Keratinocyte (primary cell): ENCODE results near the gene CTTN.

Experiments
- EZH2 ChIP-seq: IDR thresholded peaks from one replicate; pipeline ENCODE4 v1.6.1; 2012; ENCODE audit warnings: inconsistent platforms, mild to moderate bottlenecking, low read length, moderate library complexity
- TF ChIP-seq, protein P1 (sequence below), 3 experiments: IDR thresholded peaks in 1 of 3; conservative IDR thresholded peaks in 1 of 3; optimal IDR thresholded peaks in 1 of 3; 2 replicates in 2 of 3; 3 replicates in 1 of 3; pipeline versions ENCODE3 to v1.5.1; 2011; ENCODE audit warnings: low read length in 3 of 3, mild to moderate bottlenecking in 3 of 3, moderate library complexity in 2 of 3, control low read depth in 1 of 3, inconsistent platforms in 1 of 3; ENCODE audit not compliant: insufficient read depth in 2 of 3; ENCODE audit errors: extremely low read depth in 1 of 3

DNA sequence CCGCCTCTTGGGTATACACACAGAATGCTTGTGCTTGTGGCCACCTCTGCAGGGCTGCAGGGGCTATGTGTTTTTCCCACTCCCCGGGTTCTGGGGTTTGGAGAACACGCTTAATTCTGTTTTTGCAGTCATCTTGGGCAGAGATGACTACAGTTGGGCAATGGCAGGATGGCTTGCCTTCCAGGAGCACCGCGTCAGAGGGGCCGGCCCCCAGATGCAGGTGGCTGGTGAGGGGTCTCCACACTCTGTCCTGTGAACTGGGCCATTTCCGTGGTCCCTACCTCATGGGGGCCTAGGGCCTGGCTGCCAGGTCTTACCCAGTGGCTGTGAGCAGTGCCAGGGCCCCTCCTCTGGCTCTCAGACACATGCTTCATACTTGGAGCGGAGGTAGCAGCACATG, 68.3 kb downstream of the CTTN start:
- TF ChIP-seq, protein P1, sequence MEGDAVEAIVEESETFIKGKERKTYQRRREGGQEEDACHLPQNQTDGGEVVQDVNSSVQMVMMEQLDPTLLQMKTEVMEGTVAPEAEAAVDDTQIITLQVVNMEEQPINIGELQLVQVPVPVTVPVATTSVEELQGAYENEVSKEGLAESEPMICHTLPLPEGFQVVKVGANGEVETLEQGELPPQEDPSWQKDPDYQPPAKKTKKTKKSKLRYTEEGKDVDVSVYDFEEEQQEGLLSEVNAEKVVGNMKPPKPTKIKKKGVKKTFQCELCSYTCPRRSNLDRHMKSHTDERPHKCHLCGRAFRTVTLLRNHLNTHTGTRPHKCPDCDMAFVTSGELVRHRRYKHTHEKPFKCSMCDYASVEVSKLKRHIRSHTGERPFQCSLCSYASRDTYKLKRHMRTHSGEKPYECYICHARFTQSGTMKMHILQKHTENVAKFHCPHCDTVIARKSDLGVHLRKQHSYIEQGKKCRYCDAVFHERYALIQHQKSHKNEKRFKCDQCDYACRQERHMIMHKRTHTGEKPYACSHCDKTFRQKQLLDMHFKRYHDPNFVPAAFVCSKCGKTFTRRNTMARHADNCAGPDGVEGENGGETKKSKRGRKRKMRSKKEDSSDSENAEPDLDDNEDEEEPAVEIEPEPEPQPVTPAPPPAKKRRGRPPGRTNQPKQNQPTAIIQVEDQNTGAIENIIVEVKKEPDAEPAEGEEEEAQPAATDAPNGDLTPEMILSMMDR (optimal IDR thresholded peaks at IDR 0.05 in 1 of 3, IDR thresholded peaks at IDR 0.05 in 1 of 3, conservative IDR thresholded peaks at IDR 0.05 in 1 of 3; ENCODE audit: extremely low read depth in 1 of 3, insufficient read depth in 2 of 3, low read length in 3 of 3), result no peak
- no peak for TF ChIP-seq EZH2
